AG09309 (cell line): ENCODE data around the gene TEX13D.
"Not testable (repeated sequence)": the region's sequence is repeated elsewhere in the genome, so short reads cannot be mapped to it uniquely, and the experiment has no call there.

Experiments used
- DNase-seq: peaks from one replicate; pipeline ENCODE4 v3.0.0-alpha.2; 2010; ENCODE audit warnings: low read depth
- H3K4me3 ChIP-seq: 2 replicates; pipeline ENCODE4 v1.5.1; 2011; ENCODE audit warnings: mild to moderate bottlenecking, low read depth, low read length, moderate library complexity; ENCODE audit not compliant: control insufficient read depth
- CTCF ChIP-seq: IDR thresholded peaks from 2 replicates; pipeline ENCODE4 v1.5.1; 2011; ENCODE audit warnings: mild to moderate bottlenecking, low read depth, low read length, inconsistent platforms; ENCODE audit not compliant: insufficient read depth, control insufficient read depth; ENCODE audit errors: missing control alignments

The TEX13D gene

GRCh38 chrX:124328765-124329164 is 3.7 kb upstream of the TEX13D start:
- DNase-seq: no peak
- TF ChIP-seq CTCF: no peak
- no peak overlapping the region for H3K4me3 ChIP-seq

GRCh38 chrX:124333862-124334261 is 1.4 kb downstream of the TEX13D start:
- no peak for DNase-seq
- H3K4me3 ChIP-seq: no peak overlapping the region
- TF ChIP-seq CTCF: no peak

- DNase-seq, H3K4me3 ChIP-seq: not testable (repeated sequence)
These were observed 2.1 kb downstream of the TEX13D start for GRCh38 chrX:124334555-124334954.

- no peak for TF ChIP-seq CTCF
- DNase-seq: no peak
These were observed 3.1 kb downstream of the TEX13D start for GRCh38 chrX:124335598-124335997.

GRCh38 chrX:124337916-124338315 is 5.5 kb downstream of the TEX13D start:
- H3K4me3 ChIP-seq: no peak overlapping the region
- no peak for DNase-seq
- no peak for TF ChIP-seq CTCF

More at GRCh38 chrX:124335598-124335997, 3.1 kb downstream of the TEX13D start:
- no peak overlapping the region for H3K4me3 ChIP-seq

- no peak overlapping the region for H3K4me3 ChIP-seq
- DNase-seq: no peak
- TF ChIP-seq CTCF: no peak
These were observed 6.5 kb downstream of the TEX13D start for GRCh38 chrX:124338733-124339514.

GRCh38 chrX:124341396-124342132 is 9.1 kb downstream of the TEX13D start:
- TF ChIP-seq CTCF: no peak
- no peak for DNase-seq
- H3K4me3 ChIP-seq: no peak overlapping the region
